HG03378 (cell line): Measurements from ENCODE around the gene TMEM61.
A peak's percentile ranks its signal among the peaks of the same experiment; 100 is the strongest.
"Not testable (repeated sequence)": the region's sequence is repeated elsewhere in the genome, so short reads cannot be mapped to it uniquely, and the experiment has no call there.

Experiments used
- ATAC-seq: cut with Tn5 transposase; IDR thresholded peaks from one replicate; pipeline ENCODE4 v1.9.1; 2021; ENCODE audit warnings: mild to moderate bottlenecking, moderate library complexity; ENCODE audit not compliant: unreplicated experiment

TMEM61 gene

GRCh38 chr1:55000110-55001085 lies 20.0 kb downstream of the TMEM61 start:
- ATAC-seq = no peak

GRCh38 chr1:55001311-55001710 lies 20.9 kb downstream of the TMEM61 start:
- no peak for ATAC-seq

- no peak for ATAC-seq
These were observed 22.3 kb downstream of the TMEM61 start for GRCh38 chr1:55002686-55003085.

- ATAC-seq = no peak
These were observed 25.1 kb downstream of the TMEM61 start for GRCh38 chr1:55005351-55006140.

GRCh38 chr1:55006931-55007330 lies 26.5 kb downstream of the TMEM61 start:
- no peak for ATAC-seq

GRCh38 chr1:55007625-55008024 lies 27.2 kb downstream of the TMEM61 start:
- no peak for ATAC-seq

GRCh38 chr1:55010194-55010886 lies 29.9 kb downstream of the TMEM61 start:
- ATAC-seq = no peak

GRCh38 chr1:55010887-55011217 lies 30.4 kb downstream of the TMEM61 start:
- ATAC-seq = no peak

- no peak for ATAC-seq
These were observed 32.2 kb downstream of the TMEM61 start for GRCh38 chr1:55012661-55013060.

- ATAC-seq = no peak
These were observed 34.7 kb downstream of the TMEM61 start for GRCh38 chr1:55015123-55015522.

- ATAC-seq = no peak
These were observed 35.5 kb downstream of the TMEM61 start for GRCh38 chr1:55015731-55016620.

GRCh38 chr1:55018395-55018794 lies 38.0 kb downstream of the TMEM61 start:
- no peak for ATAC-seq

GRCh38 chr1:55021942-55022546 lies 41.6 kb downstream of the TMEM61 start:
- ATAC-seq = peak; percentile 81

- ATAC-seq = not testable (repeated sequence)
These were observed 43.7 kb downstream of the TMEM61 start for GRCh38 chr1:55024163-55024562.

- not testable (repeated sequence) for ATAC-seq
These were observed 46.3 kb downstream of the TMEM61 start for GRCh38 chr1:55026682-55027081.

- not testable (repeated sequence) for ATAC-seq
These were observed 50.7 kb downstream of the TMEM61 start for GRCh38 chr1:55031098-55031497.

GRCh38 chr1:55033265-55033614 lies 52.8 kb downstream of the TMEM61 start:
- no peak for ATAC-seq

GRCh38 chr1:55034476-55035133 lies 54.2 kb downstream of the TMEM61 start:
- ATAC-seq = no peak

GRCh38 chr1:55035904-55036303 lies 55.5 kb downstream of the TMEM61 start:
- no peak for ATAC-seq
